ENCODE results near the gene NFAM1.

GRCh38 chr22:42412744-42413333, 19.4 kb downstream of the NFAM1 start:
- TF ChIP-seq CTCF (IDR thresholded peaks at IDR 0.05) = no peak
- TF ChIP-seq POLR2A (IDR thresholded peaks at IDR 0.05) = no peak
